GM12878 (cell line): ENCODE measurements around the gene NR1I3. TPM values are rescaled to one million over a fixed set of nuclear protein-coding genes. Genes with fewer than 3 reads are reported as not detected.

Experiments used
- ATAC-seq: fragments of 200-7000 bp; cut with Tn5 transposase; 3 replicates; pipeline ENCODE4 v1.9.1; 2020; ENCODE audit warnings: mild to moderate bottlenecking, moderate library complexity
- BruUV-seq: library from RNA; stranded (reverse); fragments of 400-500 nt; replicated peaks from 2 replicates; lab custom pipeline; 2021; lab: Mats Ljungman, UMichigan
- CTCF ChIA-PET: fragments of 300-600 bp; sonication (Branson Sonifier 250); formaldehyde crosslinking; extraction: SDS; loops from one replicate; lab custom pipeline; 2021; ENCODE audit warnings: inconsistent platforms; lab: Yijun Ruan, JAX
- POLR2A ChIA-PET: fragments of 350-600 bp; formaldehyde crosslinking; extraction: SDS; loops from one replicate; lab custom pipeline; 2021; ENCODE audit warnings: inconsistent platforms; lab: Charles Lee
- RAD21 ChIA-PET: fragments of 300-600 bp; sonication (Branson Sonifier 250); formaldehyde crosslinking; loops from one replicate; lab custom pipeline; 2023; ENCODE audit warnings: antibody characterized with exemption; ENCODE audit not compliant: unreplicated experiment; lab: Charles Lee
- SMC1A ChIA-PET: fragments of 300-600 bp; sonication (Branson Sonifier 250); formaldehyde crosslinking; loops from one replicate; lab custom pipeline; 2023; ENCODE audit not compliant: unreplicated experiment, uncharacterized antibody; lab: Charles Lee
- DNase-seq: peaks from one replicate; pipeline ENCODE4 v3.0.0-alpha.2; 2011; ENCODE audit warnings: low read depth, low spot score
- FAIRE-seq: peaks from 3 replicates; lab custom pipeline; 2011; peaks lifted over from hg19 to GRCh38; lab: Jason Lieb, UNC
- H2AFZ ChIP-seq: 2 replicates; pipeline ENCODE4 v1.6.0; 2011; ENCODE audit warnings: low read depth, low read length, control low read depth; ENCODE audit not compliant: control insufficient read depth
- H3K27ac ChIP-seq: 2 replicates; pipeline ENCODE4 v1.5.1; 2011; ENCODE audit warnings: control low read depth; ENCODE audit not compliant: control insufficient read depth, insufficient read depth
- H3K27me3 ChIP-seq, 2 experiments: replicated peaks in 1 of 2; 2 replicates each; pipeline versions ENCODE4 v1.6.0 to v1.6.1; 2011; ENCODE audit warnings: low read length in 1 of 2; ENCODE audit not compliant: control insufficient read depth in 2 of 2, insufficient read depth in 2 of 2
- H3K36me3 ChIP-seq, 2 experiments: 2 replicates each; pipeline ENCODE4 v1.5.1; 2011; ENCODE audit warnings: low read length in 1 of 2; ENCODE audit not compliant: control insufficient read depth in 2 of 2, insufficient read depth in 2 of 2
- H3K4me1 ChIP-seq: 2 replicates; pipeline ENCODE4 v1.6.1; 2011; ENCODE audit warnings: mild to moderate bottlenecking, low read length, moderate library complexity, mixed read lengths; ENCODE audit not compliant: control insufficient read depth, insufficient read depth
- H3K4me2 ChIP-seq: 2 replicates; pipeline ENCODE4 v1.6.0; 2011; ENCODE audit warnings: control low read depth; ENCODE audit not compliant: control insufficient read depth, insufficient read depth
- H3K4me3 ChIP-seq: fragments of 200-600 bp; sonication (generic); 2 replicates; pipeline ENCODE4 v1.5.1; 2016
- H3K79me2 ChIP-seq: 2 replicates; pipeline ENCODE4 v1.6.0; 2011; ENCODE audit warnings: low read length; ENCODE audit not compliant: control insufficient read depth, insufficient read depth
- H3K9ac ChIP-seq: 2 replicates; pipeline ENCODE4 v1.8.0; 2011; ENCODE audit warnings: low read length, control low read depth, mixed read lengths; ENCODE audit not compliant: control insufficient read depth, insufficient read depth
- H3K9me3 ChIP-seq: replicated peaks from 3 replicates; pipeline ENCODE4 v1.5.1; 2011; ENCODE audit warnings: mild to moderate bottlenecking, low read length; ENCODE audit not compliant: control insufficient read depth, insufficient read depth
- H4K20me1 ChIP-seq: 2 replicates; pipeline ENCODE4 v1.6.0; 2011; ENCODE audit not compliant: control insufficient read depth, insufficient read depth
- BACH1 ChIP-seq: fragments of 450-650 bp; IDR thresholded peaks from 2 replicates; pipeline ENCODE4 v1.6.1; 2017; ENCODE audit warnings: mild to moderate bottlenecking, borderline replicate concordance
- BCL11A ChIP-seq: IDR thresholded peaks from 2 replicates; pipeline ENCODE4 v1.6.1; 2011; ENCODE audit warnings: low read depth, low read length
- CBFB ChIP-seq: IDR thresholded peaks from 2 replicates; pipeline ENCODE4 v1.6.1; 2016; ENCODE audit warnings: antibody characterized with exemption, low read depth
- ESRRA ChIP-seq: IDR thresholded peaks from 2 replicates; pipeline ENCODE4 v1.6.1; 2012; ENCODE audit warnings: mild to moderate bottlenecking, low read length, improper control_type of control experiment
- FOS ChIP-seq: IDR thresholded peaks from 3 replicates; pipeline ENCODE4 v1.6.1; 2011; ENCODE audit warnings: borderline replicate concordance; ENCODE audit not compliant: insufficient read length; ENCODE audit errors: extremely low read depth
- FOXM1 ChIP-seq: IDR thresholded peaks from 2 replicates; pipeline ENCODE4 v1.6.1; 2012; ENCODE audit warnings: low read depth, mild to moderate bottlenecking, inconsistent platforms, low read length, moderate library complexity
- KAT2A ChIP-seq: conservative IDR thresholded peaks from 2 replicates; pipeline ENCODE4 v1.6.1; 2011; ENCODE audit warnings: low read depth, low read length; ENCODE audit not compliant: control insufficient read depth
- MAX ChIP-seq: IDR thresholded peaks from 2 replicates; pipeline ENCODE4 v1.6.1; 2012; ENCODE audit warnings: low read depth, low read length, improper control_type of control experiment
- MXI1 ChIP-seq: fragments of 150-350 bp; IDR thresholded peaks from 2 replicates; pipeline ENCODE4 v1.6.1; 2011; ENCODE audit warnings: low read depth, mild to moderate bottlenecking, inconsistent platforms, low read length, improper control_type of control experiment
- NR2C2 ChIP-seq: IDR thresholded peaks from 2 replicates; pipeline ENCODE4 v1.6.1; 2011; ENCODE audit warnings: borderline replicate concordance, low read depth; ENCODE audit not compliant: control insufficient read depth, insufficient read length
- RFX5 ChIP-seq: IDR thresholded peaks from 2 replicates; pipeline ENCODE4 v1.6.1; 2011; ENCODE audit warnings: low read depth, low read length, improper control_type of control experiment
- STAT1 ChIP-seq: fragments of 450-650 bp; conservative IDR thresholded peaks from 2 replicates; pipeline ENCODE4 v1.6.1; 2014; ENCODE audit warnings: antibody characterized with exemption, mild to moderate bottlenecking
- TBL1XR1 ChIP-seq: IDR thresholded peaks from 2 replicates; pipeline ENCODE4 v1.6.1; 2012; ENCODE audit warnings: low read depth, low read length, improper control_type of control experiment
- TCF3 ChIP-seq: IDR thresholded peaks from 2 replicates; pipeline ENCODE4 v1.6.1; 2012; ENCODE audit warnings: low read depth, mild to moderate bottlenecking, low read length, borderline replicate concordance; ENCODE audit not compliant: insufficient read depth
- TCF7 ChIP-seq: IDR thresholded peaks from 2 replicates; pipeline ENCODE4 v1.6.1; 2014; ENCODE audit warnings: antibody characterized with exemption, borderline replicate concordance
- ZBED1 ChIP-seq: IDR thresholded peaks from 2 replicates; pipeline ENCODE4 v1.6.1; 2016; ENCODE audit warnings: borderline replicate concordance
- ZNF592 ChIP-seq: fragments of 450-650 bp; IDR thresholded peaks from 2 replicates; pipeline ENCODE4 v1.6.1; 2017; ENCODE audit warnings: mild to moderate bottlenecking, moderate library complexity
- ZNF622 ChIP-seq: fragments of 450-650 bp; IDR thresholded peaks from 2 replicates; pipeline ENCODE4 v1.6.1; 2017; ENCODE audit warnings: mild to moderate bottlenecking, inconsistent platforms
- WGBS: methylation state at CpG from one replicate; pipeline ENCODE4 v1.1.6; 2016; ENCODE audit warnings: low lambda C conversion rate; ENCODE audit not compliant: insufficient replicate concordance, insufficient coverage; ENCODE audit errors: missing lambda C conversion rate; 5-methylcytosine and 5-hydroxymethylcytosine counted together
- in situ Hi-C: fragments of 300-500 bp; cut with MboI; formaldehyde crosslinking; loops from 9 replicates; pipeline ENCODE4 v1.14.3; 2018; ENCODE audit warnings: mixed read lengths
- intact Hi-C: fragments of 100-400 bp; cut with micrococcal nuclease; formaldehyde crosslinking; loops from one replicate; pipeline ENCODE4 v1.14.2; 2022; ENCODE audit not compliant: unreplicated experiment
- polyA plus RNA-seq, 11 experiments: library from polyadenylated mRNA; depleted of rRNA in 4 of 11; unstranded in 6 of 11; stranded (reverse) in 5 of 11; fragments of >200 nt; fragmentation: Nextera tagmentation in 4 of 11; fragmentation: Illumina TruSeq in 1 of 11; extraction: Ambion mirVana in 4 of 11; extraction: Trizol in 1 of 11; gene quantifications; 1 replicate in 1 of 11; 2 replicates in 10 of 11; pipeline versions ENCODE4 v1.2.1 to v1.2.3, GENCODE V29; 2011 to 2016; ENCODE audit warnings: inconsistent platforms in 2 of 11, missing spikeins in 2 of 11, low read depth in 1 of 11
- total RNA-seq, 4 experiments: library from RNA; depleted of rRNA in 3 of 4; stranded (reverse); fragments of >200 nt in 3 of 4; fragmentation: Illumina TruSeq in 1 of 4; extraction: Trizol in 1 of 4; gene quantifications; 2 replicates each; pipeline versions ENCODE4 v1.2.1 to v1.2.3, GENCODE V29; 2013 to 2021
- TF ChIP-seq, protein P1 (sequence below): IDR thresholded peaks from 2 replicates; pipeline ENCODE4 v1.6.1; 2011; ENCODE audit warnings: low read depth, mild to moderate bottlenecking, low read length, moderate library complexity, borderline replicate concordance; ENCODE audit errors: extremely low read depth

The NR1I3 gene
- total and polyA plus RNA-seq, 10 of the 15 experiments (the other 5 are each of a cell fraction or from before 2014, with no cell fraction given) = 0.13 to 0.52 (median 0.24) TPM; not detected in 7

DNA sequence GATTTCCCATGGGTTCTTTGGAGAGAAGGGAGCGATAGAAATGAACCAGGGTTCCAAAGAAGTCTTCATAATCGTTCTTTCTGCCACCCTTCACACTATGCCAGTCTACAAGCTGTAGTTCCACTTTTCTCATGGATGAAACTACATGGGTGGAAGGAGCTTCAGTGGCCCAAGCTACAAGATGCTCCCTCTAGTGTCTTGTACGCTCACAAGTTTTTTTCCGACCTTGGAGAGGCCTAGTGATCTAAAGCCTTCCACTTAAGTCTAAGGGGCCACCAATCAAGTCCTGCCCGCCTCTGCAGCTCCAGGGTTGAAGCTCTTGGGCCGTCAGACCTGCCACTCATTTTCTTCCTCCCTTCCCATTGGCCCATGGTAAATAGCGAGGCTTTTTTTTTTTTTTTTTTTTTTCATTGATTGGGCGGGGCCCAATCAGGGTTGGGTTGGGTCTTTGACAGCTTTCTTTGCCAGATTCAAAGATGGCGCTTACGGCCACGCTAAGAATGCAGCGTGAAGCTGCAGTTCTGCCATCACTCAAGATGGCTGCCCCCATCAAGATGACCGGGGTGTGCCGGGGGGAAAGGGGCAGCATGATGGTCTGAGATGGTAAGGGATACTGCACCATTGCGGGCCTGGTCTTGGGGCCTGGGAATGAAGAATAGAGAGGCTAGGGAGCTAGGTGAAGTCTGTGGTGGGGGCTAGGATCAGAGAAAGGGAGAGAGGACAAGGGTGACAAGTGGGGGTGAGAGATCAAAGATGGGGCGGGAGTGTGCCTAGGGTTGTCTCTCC lies 12.3 kb downstream of the NR1I3 start, which contains the start of gene TOMM40L:
Gene TOMM40L, plus strand, starts transcription at position 527 of the 786 bp plus-strand sequence. CDS start 430 bp downstream, outside the sequence.
- Histone ChIP-seq H3K36me3 (peaks cover 3 to 4% of the 10 kb centered on the region in 2 experiments; a peak in 2 of 4 replicates), H3K27me3 (no peaks in the 10 kb centered on the region), H3K9me3 (no peaks in the 10 kb centered on the region), H3K4me2 (peak within 1 kb of the TSS; percentile 95), H3K9ac (peak within 1 kb of the TSS; percentile 77), H3K4me3 (peak within 1 kb of the TSS; percentile 83), H3K27ac (peak within 1 kb of the TSS; percentile 70), H3K4me1 (peaks cover 19% of the 10 kb centered on the region), H4K20me1 (no peaks in the 10 kb centered on the region), H2AFZ (peak within 1 kb of the TSS; percentile 98), H3K79me2 (peaks cover 10% of the 10 kb centered on the region)
- CTCF ChIA-PET = interaction anchor here (0.6 to 17.1 kb wide), 44 partner anchors 9 to 524 kb away, joined by 3 to 385 read pairs (median 4); partner anchors contain the start of genes ADAMTS4, B4GALT3, CFAP126 and DUSP12
- BruUV-seq = no TSS peak
- POLR2A ChIA-PET = interaction anchor here (0.6 to 1.6 kb wide), 21 partner anchors 15 to 268 kb away, joined by 3 to 22 read pairs (median 4); partner anchors contain the start of genes CFAP126, NDUFS2 and PPOX
- intact Hi-C loops = loop anchor here (1.0 to 5.0 kb wide), 4 partner anchors 23 to 82 kb away; partner anchors contain the start of genes MPZ and NDUFS2
- FAIRE-seq = peak; percentile 94
- SMC1A ChIA-PET = interaction anchor here (0.6 to 6.3 kb wide), 36 partner anchors 9 to 825 kb away, joined by 3 to 72 read pairs (median 6); partner anchors contain the start of genes CFAP126, FCER1G, NDUFS2 and PPOX
- 6% methylated on average over 16 of the region's 16 CpGs for WGBS
- RAD21 ChIA-PET = interaction anchor here (0.7 to 5.0 kb wide), 36 partner anchors 9 to 1302 kb away, joined by 3 to 77 read pairs (median 7); partner anchors contain the start of genes ADAMTS4, B4GALT3, CFAP126 and DEDD
- peak; percentile 97 for DNase-seq
- ATAC-seq = peak; percentile 96
- in situ Hi-C loops = loop anchor here (5.0 kb wide), 2 partner anchors 67 to 157 kb away; no protein-coding TSS in a partner anchor
- TF ChIP-seq ZBED1 = no peak
- TF ChIP-seq FOXM1 = no peak
- TF ChIP-seq NR2C2 = no peak
- no peak for TF ChIP-seq TCF7
- peak; percentile 91 for TF ChIP-seq MXI1
- TF ChIP-seq, protein P1, sequence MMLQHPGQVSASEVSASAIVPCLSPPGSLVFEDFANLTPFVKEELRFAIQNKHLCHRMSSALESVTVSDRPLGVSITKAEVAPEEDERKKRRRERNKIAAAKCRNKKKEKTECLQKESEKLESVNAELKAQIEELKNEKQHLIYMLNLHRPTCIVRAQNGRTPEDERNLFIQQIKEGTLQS = no peak
- no peak for TF ChIP-seq STAT1
- TF ChIP-seq ESRRA = 0 out of 2 replicates have a peak, but pooled peaks have one; percentile 43
- TF ChIP-seq ZNF592 = no peak
- TF ChIP-seq BCL11A = no peak
- peak; percentile 56; the same call in 1 of the 2 replicates for TF ChIP-seq RFX5
- no peak for TF ChIP-seq KAT2A
- TF ChIP-seq BACH1 = no peak
- TF ChIP-seq MAX = peak; percentile 34; the same call in 1 of the 2 replicates
- peak; percentile 46 for TF ChIP-seq FOS
- TF ChIP-seq ZNF622 = no peak
- no peak for TF ChIP-seq TCF3
- no peak for TF ChIP-seq TBL1XR1
- TF ChIP-seq CBFB = no peak
